HG02884 (cell line): ENCODE results near the gene PLPPR1.

Experiments used
- ATAC-seq: cut with Tn5 transposase; IDR thresholded peaks from one replicate; pipeline ENCODE4 v1.9.1; 2021; ENCODE audit warnings: mild to moderate bottlenecking, moderate library complexity; ENCODE audit not compliant: unreplicated experiment

The PLPPR1 gene

GRCh38 chr9:101197026-101197425, 168.5 kb downstream of the PLPPR1 start:
- no peak for ATAC-seq

- ATAC-seq: no peak
These were observed 172.3 kb downstream of the PLPPR1 start for GRCh38 chr9:101200852-101201251.

DNA sequence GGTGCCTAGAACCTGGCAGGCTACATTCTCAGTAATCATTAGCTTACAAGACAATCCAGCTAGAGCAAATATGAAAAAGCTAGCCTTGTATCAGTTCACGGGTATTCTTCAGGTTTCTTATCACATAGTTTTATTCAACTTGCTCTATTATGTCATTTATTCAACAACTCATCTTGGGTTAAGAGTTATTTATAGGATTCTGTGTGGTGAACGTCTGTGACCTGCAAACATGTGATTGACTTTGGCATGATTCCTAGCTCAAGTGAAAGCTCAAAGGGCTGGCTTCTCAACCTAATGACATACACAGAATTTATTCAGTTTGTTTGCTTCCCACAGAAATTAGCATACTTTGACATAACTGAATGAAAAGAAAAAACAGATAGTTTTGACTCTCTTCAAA, 173.1 kb downstream of the PLPPR1 start:
- no peak for ATAC-seq

- ATAC-seq: no peak
These were observed 181.1 kb downstream of the PLPPR1 start for GRCh38 chr9:101209670-101210069.

DNA sequence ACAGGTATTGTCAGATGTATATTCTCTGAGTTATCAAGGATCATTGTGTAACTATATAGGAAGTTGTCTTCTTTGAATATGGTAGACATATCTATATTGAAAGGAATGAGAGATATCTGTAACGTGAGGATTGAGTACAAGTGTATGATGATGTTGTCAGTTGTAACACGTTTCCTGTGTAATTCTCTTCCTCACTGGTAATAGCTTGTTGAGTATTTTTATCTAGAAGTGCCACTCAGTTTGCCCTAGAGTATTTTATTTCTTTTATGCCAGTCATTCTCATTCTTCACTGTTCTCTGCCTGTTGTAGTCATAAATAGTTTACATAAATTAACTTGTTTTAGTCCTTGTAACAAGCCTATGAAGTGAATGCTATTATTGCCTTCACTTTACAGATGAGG, 184.1 kb downstream of the PLPPR1 start:
- no peak for ATAC-seq

- no peak for ATAC-seq
These were observed 190.5 kb downstream of the PLPPR1 start for GRCh38 chr9:101219030-101219429.

DNA sequence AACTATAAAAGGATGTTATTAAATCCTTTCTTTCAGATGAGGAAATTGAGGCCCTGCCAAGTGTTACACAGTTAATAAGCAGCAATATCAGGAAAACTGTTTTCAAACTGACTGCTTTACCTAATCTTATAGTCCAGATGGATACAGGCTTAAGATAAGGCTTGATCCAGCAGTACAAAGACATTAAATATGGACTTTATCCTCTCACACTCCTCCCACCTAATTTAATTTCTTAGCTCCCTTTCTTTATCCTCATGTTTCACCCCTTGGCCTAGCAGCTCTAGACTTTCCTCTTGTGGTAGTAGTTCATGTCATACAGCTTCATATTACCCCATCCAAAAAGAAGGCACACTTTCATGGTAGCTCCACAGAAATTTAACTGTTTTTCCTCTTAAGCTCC, 191.8 kb downstream of the PLPPR1 start:
- no peak for ATAC-seq

- ATAC-seq: no peak
These were observed 196.7 kb downstream of the PLPPR1 start for GRCh38 chr9:101225271-101225670.

DNA sequence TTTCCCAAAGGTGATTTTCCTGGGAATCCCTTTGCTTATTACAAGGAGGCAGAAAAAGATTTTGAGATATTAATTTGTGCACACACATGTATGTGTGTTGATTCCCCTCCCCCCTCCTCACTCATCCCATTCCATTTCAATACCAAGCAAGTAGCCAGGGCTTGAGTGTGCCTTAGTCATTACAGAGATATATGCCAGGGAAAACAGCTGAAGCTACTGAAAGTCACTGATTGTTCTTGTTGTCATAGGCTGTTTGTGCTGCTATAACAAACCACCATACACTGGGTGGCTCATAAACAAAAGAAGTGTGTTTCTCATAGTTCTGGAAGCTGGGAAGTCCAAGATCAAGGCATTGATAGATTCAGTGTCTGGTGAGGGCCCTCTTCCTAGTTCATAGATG, 197.6 kb downstream of the PLPPR1 start:
- no peak for ATAC-seq

DNA sequence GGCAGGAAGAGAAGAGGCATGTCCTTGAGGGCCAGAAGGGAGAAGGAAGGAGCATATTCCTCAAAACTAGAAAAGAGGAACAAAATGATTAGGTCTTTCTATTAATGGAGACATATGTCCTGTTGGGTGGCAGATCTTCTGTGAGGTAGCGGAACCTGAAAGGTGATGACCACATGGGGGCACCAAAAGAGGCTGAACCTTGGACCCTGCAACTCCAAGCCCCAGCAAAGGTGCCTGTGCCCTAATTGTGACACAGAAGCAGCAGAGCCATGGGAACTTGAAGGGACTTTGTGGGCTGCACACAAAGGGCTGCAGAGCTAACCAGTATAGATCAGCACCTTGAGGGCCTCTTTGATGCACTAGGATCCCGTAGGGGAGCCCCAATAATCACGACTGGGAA, 198.3 kb downstream of the PLPPR1 start:
- ATAC-seq: no peak

GRCh38 chr9:101229606-101230005, 201.1 kb downstream of the PLPPR1 start:
- no peak for ATAC-seq

DNA sequence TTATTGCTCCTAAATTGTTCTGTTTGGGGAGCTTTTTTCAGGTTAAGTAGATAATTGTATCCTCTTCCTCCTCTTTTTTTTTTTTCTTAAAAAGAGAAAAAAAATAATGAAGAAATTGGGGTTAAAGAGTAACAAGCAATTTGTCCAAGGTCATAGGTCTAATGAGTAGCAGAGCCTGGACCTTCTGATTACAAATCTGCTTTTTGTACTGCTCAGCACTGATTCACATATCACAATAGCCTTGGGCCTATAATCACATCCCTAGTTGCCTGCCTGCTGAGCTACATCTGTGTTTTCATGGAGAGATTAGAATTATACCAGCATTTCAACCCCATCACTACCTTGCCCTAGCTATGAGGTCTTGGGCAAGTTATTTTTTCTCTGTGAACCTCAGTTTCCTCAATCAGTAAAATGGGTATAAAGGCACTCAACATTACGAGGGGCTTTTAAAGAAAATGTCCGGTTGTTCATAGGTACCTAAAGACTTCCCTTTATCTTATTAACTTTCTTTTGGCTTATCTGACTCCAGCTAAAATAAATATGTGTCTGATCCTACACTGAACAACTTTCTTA, 204.0 kb downstream of the PLPPR1 start:
- ATAC-seq: no peak

DNA sequence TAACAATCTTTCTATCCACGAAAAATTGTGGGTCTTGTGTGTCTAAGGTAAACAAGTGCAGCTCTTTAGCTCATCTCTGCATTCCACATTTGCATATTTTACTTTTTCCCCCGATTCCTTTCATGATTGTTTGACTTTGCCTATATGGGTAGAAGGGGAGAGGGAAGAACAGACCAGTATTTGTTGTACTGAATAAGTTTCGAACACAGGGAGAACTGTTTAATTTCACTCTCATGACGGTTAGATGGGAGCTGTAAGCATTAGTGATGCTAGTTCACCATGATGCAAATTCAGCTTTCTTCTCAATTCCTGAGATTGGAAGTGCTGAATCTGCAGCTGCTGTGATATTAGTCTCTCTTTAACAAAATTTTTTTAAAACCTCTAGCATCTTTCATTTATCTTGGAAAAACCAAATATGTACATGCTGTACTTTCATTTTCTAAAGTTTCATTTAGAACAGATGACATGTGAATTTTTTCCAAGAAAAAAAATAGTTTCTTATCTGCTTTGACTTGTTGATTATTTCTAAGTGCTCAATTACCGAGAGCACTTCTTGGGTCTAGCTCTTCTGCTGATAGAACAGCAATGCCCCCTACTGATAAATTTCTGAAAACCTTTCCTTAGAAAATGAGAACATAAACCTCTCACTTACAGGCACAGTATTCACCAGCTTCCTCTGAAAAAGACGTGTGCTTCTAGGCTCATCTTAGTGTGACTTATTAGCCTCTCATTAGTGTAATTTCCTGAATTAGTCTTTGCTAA, 206.8 kb downstream of the PLPPR1 start:
- no peak for ATAC-seq

DNA sequence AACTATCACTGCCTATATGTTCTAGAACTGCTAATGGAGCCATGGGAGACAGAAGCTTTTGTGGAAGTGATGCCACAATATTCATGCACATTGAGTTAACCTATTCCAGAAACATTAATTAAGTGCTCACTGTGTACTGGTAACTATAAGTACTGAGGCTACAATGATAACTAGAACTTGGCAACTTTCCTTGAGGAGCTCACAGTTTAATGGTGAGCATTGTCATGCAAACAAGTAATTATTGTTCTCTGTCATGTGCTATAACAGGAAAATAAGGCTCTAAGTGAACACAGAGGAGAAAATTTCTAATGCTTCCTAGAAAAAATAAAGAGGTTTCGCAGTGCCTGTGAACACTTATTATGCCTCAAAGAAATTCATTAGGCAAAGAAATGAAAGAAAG, 214.1 kb downstream of the PLPPR1 start:
- no peak for ATAC-seq

DNA sequence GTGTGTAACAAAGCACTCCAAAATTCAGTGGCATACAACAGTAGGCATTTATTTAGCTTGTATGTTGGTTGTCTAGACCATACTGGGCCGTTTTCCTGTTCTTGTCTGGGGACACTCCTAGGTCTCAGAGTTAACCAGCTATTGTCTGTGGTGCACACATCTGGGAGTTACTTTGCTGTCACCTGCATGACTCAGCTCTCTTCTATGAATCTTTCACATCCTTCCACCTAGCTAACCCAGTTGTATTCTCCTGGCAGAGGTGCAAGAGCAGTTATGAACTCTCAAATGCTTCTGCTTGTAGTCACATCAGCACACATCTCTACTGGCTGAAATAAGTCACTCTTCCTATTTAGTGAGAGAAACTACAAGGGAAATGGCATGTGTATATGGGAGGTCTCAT, 218.2 kb downstream of the PLPPR1 start:
- no peak for ATAC-seq

DNA sequence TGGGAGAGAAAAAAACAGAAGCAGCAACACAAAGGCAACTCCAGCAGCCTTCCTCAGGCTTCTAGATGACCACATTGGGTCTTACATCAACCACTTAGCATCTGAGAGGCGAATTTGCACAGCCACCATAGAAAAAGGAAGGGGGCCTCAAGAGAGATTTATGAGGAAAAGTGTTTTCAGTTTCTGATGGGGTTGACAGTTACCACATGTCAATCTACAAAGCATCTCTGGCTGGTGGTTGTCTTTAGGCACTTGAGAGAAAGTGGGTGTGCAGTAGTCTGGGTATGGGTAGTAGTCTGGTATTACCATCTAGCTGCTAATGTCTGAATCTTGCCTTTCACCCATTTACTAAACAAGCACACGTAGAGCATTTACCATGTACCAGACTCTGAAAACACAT, 218.8 kb downstream of the PLPPR1 start:
- no peak for ATAC-seq

GRCh38 chr9:101254733-101255433, 226.4 kb downstream of the PLPPR1 start:
- no peak for ATAC-seq

GRCh38 chr9:101264727-101265126, 236.2 kb downstream of the PLPPR1 start:
- no peak for ATAC-seq

GRCh38 chr9:101265261-101265660, 236.7 kb downstream of the PLPPR1 start:
- no peak for ATAC-seq

- ATAC-seq: no peak
These were observed 239.9 kb downstream of the PLPPR1 start for GRCh38 chr9:101268426-101268825.

DNA sequence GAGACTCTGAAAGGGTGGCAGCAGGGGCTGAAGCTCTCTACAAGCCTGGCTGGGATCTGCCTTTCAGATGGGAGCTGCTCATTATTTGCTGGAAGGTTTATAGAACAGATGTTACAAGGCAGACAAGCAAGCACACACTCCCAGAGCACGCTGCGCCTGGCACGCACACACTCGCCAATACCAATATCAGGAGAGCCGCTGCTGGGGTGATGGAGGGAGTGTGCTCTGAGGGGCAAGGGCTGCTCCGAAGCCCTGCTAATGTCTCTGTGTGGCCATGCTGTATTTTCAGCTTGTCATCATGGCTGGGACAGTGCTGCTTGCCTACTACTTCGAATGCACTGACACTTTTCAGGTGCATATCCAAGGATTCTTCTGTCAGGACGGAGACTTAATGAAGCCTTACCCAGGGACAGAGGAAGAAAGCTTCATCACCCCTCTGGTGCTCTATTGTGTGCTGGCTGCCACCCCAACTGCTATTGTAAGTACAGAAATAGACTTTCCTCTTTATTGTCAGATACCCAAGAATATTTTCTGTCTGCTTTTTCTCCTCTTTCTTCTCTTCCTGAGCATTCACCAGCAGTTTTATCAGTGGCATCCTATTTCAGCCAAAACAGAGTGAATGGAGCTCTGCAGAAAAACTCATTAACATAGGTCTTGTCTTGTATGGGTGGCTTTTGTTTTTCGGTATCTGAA, 241.2 kb downstream of the PLPPR1 start:
- ATAC-seq: no peak

- ATAC-seq: no peak
These were observed 241.8 kb downstream of the PLPPR1 start for GRCh38 chr9:101270302-101270701.
